Measurements from ENCODE around the gene SUPT20H. TPM values are rescaled to one million over a fixed set of nuclear protein-coding genes. Genes with fewer than 3 reads are reported as not detected.
A peak's percentile ranks its signal among the peaks of the same experiment; 100 is the strongest.

Gene SUPT20H
- total RNA-seq, 1 experiment from 2014 or later = 16.8 TPM

GRCh38 chr13:36998624-36999041 lies 60.9 kb downstream of the SUPT20H start:
- Histone ChIP-seq H3K4me1 (ENCODE audit: insufficient read depth, low read length) (peaks cover 12% of the 10 kb centered on the region), H3K9ac (ENCODE audit: low read length) (peak overlapping the region; percentile 96), H3K9me2 (replicated peaks; ENCODE audit: low read length) (no peaks in the 10 kb centered on the region), H2AFZ (ENCODE audit: low read length) (peak overlapping the region; percentile 80), H3K4me3 (ENCODE audit: low read length) (peak overlapping the region; percentile 96), H3K79me2 (ENCODE audit: low read length) (peaks cover 58% of the 10 kb centered on the region), H3K27ac (ENCODE audit: low read length) (no peak overlapping the region), H3K9me3 (ENCODE audit: low read length) (no peaks in the 10 kb centered on the region), H3K36me3 (ENCODE audit: low read depth, low read length) (peaks cover 8% of the 10 kb centered on the region; the same call in 1 of the 2 replicates), H3F3A (ENCODE audit: low read length, unreplicated experiment) (no peaks in the 10 kb centered on the region), H4K20me1 (ENCODE audit: low read length) (peaks cover 4% of the 10 kb centered on the region; the same call in 1 of the 2 replicates), H3K27me3 (ENCODE audit: low read length) (no peaks in the 10 kb centered on the region), H3K4me2 (ENCODE audit: low read length) (peak overlapping the region; percentile 93)
- intact Hi-C loops (cut with micrococcal nuclease) = no loop called here
- DNase-seq (no peak), ATAC-seq (no peak)
- ChIA-PET CTCF (no interaction called here), POLR2A (ENCODE audit: unreplicated experiment) (no interaction called here)
- no peak for TF ChIP-seq EZH2phosphoT487 (IDR thresholded peaks at IDR 0.05; ENCODE audit: borderline replicate concordance, low read length)
- no peak for TF ChIP-seq CTCF (conservative IDR thresholded peaks at IDR 0.05; ENCODE audit: low read depth, low read length)
- no peak for TF ChIP-seq EZH2 (IDR thresholded peaks at IDR 0.05; ENCODE audit: low read length, unreplicated experiment)
- no TSS peak for BruUV-seq (replicated peaks)

GRCh38 chr13:36997716-36998427 lies 61.6 kb downstream of the SUPT20H start:
- peak overlapping the region; percentile 96 for H3K4me3 ChIP-seq (ENCODE audit: low read length)
- peaks cover 58% of the 10 kb centered on the region for H3K79me2 ChIP-seq (ENCODE audit: low read length)
- CTCF ChIA-PET = no interaction called here
- H3K27ac ChIP-seq (ENCODE audit: low read length) = no peak overlapping the region
- H3F3A ChIP-seq (ENCODE audit: low read length, unreplicated experiment) = no peaks in the 10 kb centered on the region
- peaks cover 10% of the 10 kb centered on the region; the same call in 1 of the 2 replicates for H3K36me3 ChIP-seq (ENCODE audit: low read depth, low read length)
- H3K9me2 ChIP-seq (replicated peaks; ENCODE audit: low read length) = no peaks in the 10 kb centered on the region
- peaks cover 12% of the 10 kb centered on the region for H3K4me1 ChIP-seq (ENCODE audit: insufficient read depth, low read length)
- no peaks in the 10 kb centered on the region for H3K9me3 ChIP-seq (ENCODE audit: low read length)
- POLR2A ChIA-PET (ENCODE audit: unreplicated experiment) = no interaction called here
- peaks cover 4% of the 10 kb centered on the region; the same call in 1 of the 2 replicates for H4K20me1 ChIP-seq (ENCODE audit: low read length)
- ATAC-seq (no peak), DNase-seq (no peak)
- peak overlapping the region; percentile 96 for H3K9ac ChIP-seq (ENCODE audit: low read length)
- no peaks in the 10 kb centered on the region for H3K27me3 ChIP-seq (ENCODE audit: low read length)
- no peak for TF ChIP-seq EZH2 (IDR thresholded peaks at IDR 0.05; ENCODE audit: low read length, unreplicated experiment)
- H2AFZ ChIP-seq (ENCODE audit: low read length) = 0 out of 2 replicates have a peak overlapping the region, but pooled peaks have one; percentile 80
- peak overlapping the region; percentile 93 for H3K4me2 ChIP-seq (ENCODE audit: low read length)
- intact Hi-C loops (cut with micrococcal nuclease) = no loop called here
- BruUV-seq (replicated peaks) = no TSS peak

- ChIA-PET POLR2A (ENCODE audit: unreplicated experiment) (no interaction called here), CTCF (no interaction called here)
- Histone ChIP-seq H3K27me3 (ENCODE audit: low read length) (no peaks in the 10 kb centered on the region), H4K20me1 (ENCODE audit: low read length) (peaks cover 4% of the 10 kb centered on the region; the same call in 1 of the 2 replicates), H3K9me2 (replicated peaks; ENCODE audit: low read length) (no peaks in the 10 kb centered on the region), H3K9me3 (ENCODE audit: low read length) (no peaks in the 10 kb centered on the region), H3K4me1 (ENCODE audit: insufficient read depth, low read length) (peaks cover under 1% of the 10 kb centered on the region; the same call in 1 of the 2 replicates), H3K9ac (ENCODE audit: low read length) (no peak overlapping the region), H3K4me3 (ENCODE audit: low read length) (no peak overlapping the region), H3K4me2 (ENCODE audit: low read length) (no peak overlapping the region), H3K27ac (ENCODE audit: low read length) (no peak overlapping the region), H3K79me2 (ENCODE audit: low read length) (peaks cover 24% of the 10 kb centered on the region), H2AFZ (ENCODE audit: low read length) (no peak overlapping the region), H3K36me3 (ENCODE audit: low read depth, low read length) (peaks cover 21% of the 10 kb centered on the region), H3F3A (ENCODE audit: low read length, unreplicated experiment) (no peaks in the 10 kb centered on the region)
- TF ChIP-seq EZH2phosphoT487 (IDR thresholded peaks at IDR 0.05; ENCODE audit: borderline replicate concordance, low read length) (no peak), CTCF (conservative IDR thresholded peaks at IDR 0.05; ENCODE audit: low read depth, low read length) (no peak), EZH2 (IDR thresholded peaks at IDR 0.05; ENCODE audit: low read length, unreplicated experiment) (no peak)
- intact Hi-C loops (cut with micrococcal nuclease) = no loop called here
- DNase-seq (no peak), ATAC-seq (no peak)
- no TSS peak for BruUV-seq (replicated peaks)
Observed at GRCh38 chr13:36992362-36992761, 67.1 kb downstream of the SUPT20H start.
